MV-4-11 (cell line): ENCODE data around the gene CCDC192.

Source experiments
- DNase-seq: peaks from one replicate; lab custom pipeline; 2025; lab: John Stamatoyannopoulos, UW

Gene CCDC192

DNA sequence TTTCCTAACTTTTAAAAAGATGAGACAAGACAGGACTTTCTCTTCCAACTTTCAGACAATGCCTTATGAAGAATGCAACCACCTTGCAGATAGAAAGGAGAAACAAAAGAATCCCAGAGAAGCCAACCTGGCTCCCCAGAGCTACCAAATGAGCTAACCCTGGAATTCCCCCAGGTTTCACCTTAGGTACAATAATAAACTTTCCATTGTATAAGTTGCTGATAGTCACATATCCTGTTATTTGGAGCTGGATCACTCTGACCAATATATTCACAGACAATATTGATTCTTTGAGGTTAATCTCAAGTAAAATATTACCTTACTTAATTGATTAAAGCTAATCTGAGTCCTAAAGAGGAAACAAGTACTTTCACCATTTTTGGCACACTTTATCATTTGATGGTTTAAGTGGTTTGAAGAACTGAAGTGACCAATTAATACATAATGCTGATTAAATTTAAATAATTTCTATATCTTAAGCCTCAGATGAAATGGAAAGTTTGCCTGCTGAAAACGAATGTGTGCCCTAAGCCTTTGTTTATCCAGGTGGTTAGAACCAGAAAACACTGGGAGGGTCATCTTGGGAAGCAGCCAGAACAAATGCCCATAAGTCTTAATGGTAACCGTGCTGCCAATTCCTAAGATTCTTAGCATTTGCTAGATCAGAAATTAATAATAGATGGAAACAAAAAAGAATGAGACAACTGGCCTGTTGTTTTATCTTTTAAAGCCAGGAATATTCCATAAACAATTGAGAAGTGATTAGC is 220.8 kb downstream of the CCDC192 start:
- no peak for DNase-seq

DNA sequence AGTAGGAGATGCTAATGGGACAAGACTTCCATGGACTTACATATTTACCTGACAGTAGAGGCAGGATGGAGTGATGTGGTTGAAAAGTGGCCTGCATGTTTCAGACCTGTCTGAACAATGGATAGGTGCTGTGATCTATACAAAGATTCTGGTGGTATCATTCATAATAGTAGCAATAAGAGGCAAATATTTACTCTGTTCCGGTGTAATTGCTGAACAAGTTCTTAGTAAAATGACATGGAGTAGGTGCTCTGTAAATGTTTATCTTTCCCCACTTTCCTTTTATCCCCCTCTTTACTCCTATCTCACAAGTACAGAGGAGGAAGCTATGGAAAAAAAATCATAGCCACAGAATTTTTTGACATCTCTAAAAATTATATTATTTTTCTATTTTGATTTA is 221.4 kb downstream of the CCDC192 start:
- DNase-seq, result no peak

DNA sequence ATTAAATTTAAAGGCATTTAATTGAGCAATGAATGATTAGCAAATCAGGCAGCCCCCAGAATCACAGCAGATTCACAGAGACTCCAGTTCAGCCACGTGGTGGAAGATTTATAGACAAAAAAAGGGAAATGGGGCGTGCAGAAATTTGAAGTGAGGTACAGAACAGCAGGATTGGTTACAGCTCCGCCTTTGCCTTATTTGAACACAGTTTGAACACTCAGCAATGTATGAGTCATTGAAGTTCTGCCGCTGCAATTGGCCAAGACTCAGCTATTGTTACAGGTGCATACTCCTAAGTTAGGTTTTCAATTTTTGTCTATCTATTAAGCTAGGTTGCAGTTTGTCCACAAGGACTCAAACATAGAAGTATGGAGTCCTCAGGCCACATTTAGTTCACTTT is 222.7 kb downstream of the CCDC192 start:
- DNase-seq, result peak; percentile 71

DNA sequence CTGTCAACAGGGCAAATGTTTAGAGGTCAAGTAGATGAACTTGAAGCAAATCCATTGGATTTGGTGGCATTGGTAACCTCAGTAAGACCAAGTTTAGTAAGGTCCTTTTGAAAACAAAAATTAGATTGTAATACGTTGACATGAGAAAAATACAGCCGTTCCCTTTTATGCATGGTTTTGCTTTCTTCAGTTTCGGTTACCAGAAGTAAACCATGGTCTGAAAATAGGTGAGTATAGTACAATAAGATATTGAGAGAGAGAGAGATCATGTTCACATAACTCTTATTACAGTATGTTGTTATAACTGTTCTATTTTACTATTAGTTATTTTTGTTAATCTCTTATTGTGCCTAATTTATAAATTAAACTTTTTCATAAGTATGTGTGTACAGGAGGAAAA is 223.8 kb downstream of the CCDC192 start:
- DNase-seq, result no peak

DNA sequence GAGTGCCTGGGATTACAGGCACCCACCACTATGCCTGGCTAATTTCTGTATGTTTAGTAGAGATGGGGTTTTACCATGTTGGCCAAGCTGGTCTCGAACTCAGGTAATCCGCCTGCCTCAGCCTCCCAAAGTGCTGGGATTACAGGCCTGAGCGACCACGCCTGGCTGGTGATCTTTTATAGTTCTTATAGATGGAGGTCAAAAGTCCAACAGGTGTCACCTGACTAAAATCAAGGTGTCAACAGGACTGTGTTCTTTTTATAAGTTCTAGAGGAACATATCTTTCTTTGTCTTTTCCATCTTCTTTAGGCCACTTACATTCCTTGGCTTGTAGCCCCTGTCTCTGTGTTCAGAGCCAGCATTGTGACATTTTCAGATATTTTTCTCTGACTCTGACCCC is 224.9 kb downstream of the CCDC192 start:
- DNase-seq, result no peak

DNA sequence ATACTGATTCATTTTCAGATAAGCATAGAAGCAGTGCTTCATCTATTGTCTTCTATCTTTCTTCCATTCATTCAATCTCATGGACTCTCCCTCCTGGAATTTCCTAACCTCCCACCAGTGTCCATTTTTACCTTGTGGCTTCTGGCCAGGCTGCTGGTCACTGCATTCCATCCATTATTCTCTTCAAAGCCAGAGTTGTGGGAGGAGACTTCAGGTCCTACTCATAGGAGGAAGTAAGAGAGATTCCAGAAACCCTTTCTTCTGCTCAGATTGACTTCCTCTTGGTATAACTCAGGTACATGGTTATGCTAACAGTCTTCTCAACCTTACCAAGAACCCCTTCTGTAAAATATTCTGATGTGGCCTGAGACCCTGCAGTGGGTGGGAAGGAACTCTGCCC is 227.1 kb downstream of the CCDC192 start:
- DNase-seq, result no peak

DNA sequence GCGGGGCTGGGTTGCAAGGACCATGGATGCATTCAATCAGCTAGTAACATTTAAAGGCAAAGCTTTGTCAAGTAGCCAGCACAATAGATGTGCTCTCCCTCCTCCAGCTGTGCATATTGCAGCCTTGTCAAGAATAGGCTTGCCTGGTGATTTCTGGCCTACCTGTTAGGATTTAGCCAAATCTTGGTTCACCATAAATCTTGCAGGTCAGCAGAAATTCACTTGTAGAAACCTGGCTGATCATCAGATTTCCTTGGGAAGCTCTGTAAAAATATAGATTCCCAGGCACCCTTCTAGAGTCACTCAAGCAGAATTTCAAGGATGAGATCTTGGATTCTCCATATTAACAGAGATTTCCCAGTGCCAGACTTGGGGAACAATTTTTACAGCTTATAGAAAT is 228.2 kb downstream of the CCDC192 start:
- no peak for DNase-seq

DNA sequence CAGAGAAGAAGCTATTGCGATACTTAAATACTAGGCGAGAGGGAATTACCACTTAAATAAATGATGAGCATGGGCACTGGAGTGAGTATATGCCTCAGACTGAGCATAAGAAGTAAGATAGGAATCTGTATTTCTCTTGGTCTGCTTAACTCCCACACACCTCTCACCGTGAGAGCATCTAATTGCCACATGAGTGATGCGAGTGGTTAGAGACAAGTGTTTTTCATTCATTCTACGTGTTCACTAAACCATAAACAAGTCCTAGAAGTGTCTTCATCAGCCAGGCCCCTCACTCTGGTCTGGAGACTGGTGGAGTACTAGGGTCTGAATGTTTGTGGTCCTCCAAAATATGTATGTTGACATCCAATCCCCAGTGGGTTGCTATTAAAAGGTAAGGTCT is 230.2 kb downstream of the CCDC192 start:
- no peak for DNase-seq

DNA sequence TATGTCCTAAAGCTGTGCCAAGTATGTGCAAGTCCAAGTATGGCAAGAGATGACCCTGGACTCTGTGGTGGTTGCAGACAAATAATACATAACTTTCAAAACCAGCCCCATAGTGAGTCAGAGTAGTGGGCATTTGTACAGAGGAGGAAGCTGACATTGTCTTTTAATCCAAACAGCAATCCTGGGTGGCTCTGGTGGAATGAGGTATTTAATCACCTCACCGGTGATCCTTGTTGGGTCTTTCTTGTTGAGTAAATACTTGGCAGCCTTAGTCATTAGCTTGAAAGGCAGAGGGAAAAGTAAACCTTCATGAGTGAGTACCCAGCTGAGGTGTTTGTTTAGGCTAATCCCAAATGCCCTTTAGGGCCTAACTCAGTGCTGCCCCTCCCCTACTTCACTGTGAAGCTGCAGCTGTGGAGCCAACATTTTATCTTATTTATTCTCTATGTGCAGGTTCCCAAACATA is 231.6 kb downstream of the CCDC192 start:
- no peak for DNase-seq

DNA sequence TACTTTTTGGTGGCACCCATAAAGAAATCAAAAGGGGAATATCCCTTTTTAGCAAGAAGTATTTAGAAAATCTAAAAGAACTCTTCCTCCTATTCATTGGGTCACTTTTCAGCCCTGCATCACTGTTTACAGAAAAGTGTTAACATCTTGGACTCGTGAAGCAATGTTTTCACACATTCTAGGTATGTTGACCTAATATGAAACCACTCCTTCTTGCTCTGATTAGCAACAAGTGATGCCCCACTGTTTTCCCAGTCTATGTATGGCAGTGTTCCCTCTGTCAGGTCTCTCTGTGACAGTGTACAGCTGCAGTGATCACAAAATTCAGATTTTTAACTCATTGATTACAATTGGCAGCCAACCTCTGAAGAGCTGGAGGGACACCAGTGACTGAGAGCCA is 232.2 kb downstream of the CCDC192 start:
- no peak for DNase-seq

DNA sequence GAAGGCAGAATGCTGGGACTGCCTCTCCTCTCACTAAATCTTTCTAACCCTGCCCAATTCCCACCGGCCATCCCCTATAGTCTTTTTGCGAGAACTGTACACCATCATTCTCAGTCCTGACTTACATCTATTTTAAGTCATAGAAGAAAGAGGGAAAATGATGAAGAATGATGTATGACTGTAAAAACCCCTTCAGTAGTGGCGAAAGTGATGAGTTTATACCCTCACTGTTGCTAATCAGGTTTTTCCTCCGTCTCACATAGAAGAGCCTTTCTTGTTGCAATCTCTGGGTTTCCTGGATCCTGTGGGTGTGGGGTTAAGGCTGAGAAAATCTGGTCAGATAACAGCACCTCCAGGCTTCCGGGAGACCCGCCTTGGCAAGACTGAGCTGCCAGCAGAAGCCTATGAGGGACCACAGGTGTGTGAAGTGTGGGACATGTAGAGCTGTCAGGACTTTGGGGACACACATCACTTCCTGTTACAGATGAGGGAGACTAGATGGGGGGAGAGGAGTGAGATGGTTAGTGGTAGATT is 233.3 kb downstream of the CCDC192 start:
- DNase-seq, result no peak

DNA sequence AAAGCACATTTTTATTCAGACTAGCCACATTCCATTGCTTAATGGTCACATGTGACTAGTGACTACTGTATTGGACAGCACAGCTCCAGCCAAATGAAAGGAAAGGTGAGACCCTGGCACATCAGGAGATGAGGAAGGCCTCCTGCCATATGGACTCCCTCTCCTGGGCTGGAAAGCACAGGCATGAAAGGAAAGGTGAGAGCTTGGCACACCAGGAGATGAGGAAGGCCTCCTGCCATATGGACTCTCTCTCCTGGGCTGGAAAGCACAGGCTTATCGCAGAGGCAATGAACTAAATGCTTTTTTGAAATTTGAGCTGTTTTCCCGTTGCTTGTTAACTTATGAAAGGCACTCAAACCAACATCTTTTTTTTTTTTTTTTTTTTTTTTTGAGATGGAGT is 235.6 kb downstream of the CCDC192 start:
- no peak for DNase-seq

DNA sequence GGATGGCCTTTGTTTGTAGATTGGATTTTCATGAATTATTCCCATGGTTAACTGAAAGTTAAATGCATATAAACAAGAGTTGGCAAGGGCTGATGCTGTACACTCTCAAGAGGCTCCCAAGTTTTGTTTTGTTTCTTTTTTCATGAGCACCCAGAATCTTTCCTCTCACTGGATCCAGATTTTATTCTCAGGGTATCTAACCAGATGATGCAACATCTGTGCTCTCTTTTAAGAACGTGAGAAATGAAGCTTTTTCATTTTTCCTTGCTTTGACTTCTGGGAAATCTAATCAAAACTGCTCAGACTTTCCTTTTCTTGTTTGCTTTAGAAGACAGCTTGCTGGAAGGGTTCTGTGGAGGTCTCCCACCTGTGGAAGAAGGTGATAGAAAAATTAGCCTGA is 237.7 kb downstream of the CCDC192 start:
- DNase-seq, result no peak

DNA sequence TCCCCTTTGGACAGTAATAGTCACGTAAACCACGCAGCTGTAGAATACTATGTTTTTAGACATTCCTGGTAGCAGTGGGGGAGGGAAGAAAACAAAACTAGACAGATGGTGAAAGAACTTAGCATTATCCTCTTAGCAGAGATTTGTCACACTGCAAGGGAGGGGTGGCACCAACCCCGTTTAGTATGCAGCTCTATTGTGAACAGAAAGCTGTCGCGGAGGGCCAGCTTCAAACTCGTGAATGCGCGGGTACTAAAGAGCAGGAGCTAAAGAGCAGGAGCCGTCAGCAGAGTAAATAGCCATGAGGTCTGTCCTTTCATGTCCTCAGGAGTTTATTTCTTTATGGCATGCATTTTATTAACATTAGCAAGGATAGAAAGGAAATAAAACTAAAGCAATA is 238.5 kb downstream of the CCDC192 start:
- peak; percentile 23 for DNase-seq

DNA sequence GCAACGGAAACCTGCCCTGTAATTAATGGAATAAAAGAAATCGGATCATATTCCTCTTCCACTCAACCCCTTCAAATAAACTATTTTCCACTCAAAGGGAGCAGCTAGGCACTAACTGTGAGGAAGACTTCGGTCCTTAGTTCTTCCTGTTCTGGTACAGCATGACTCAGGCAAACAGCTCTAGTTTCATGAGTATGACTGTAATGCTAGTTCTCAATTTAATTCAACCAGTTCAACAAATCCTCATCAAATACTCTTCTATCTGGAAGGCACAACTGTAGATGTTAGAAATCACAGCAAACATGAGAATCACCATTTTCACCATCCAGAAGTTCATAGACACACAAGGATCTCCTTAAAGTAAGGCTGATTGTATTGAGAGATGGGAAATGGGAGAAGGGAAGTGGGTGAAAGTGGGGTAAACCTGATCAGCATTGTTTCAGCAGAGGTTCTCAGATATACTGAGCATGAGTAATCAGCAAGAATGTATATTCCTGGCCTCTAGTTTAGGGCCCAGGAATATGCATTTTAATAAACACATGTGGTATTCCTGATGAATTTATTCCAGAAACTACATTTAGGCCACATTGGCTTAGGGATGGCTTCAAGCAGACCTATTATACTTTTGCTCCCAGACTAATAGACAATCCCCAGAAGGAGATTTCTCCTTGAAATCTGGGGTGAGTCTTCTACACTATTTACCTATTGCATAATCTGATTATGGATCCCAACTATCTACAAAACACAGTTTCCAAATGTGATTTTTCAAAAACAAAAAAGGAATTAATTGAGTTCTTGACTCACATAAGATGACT is 239.3 kb downstream of the CCDC192 start:
- DNase-seq, result no peak

DNA sequence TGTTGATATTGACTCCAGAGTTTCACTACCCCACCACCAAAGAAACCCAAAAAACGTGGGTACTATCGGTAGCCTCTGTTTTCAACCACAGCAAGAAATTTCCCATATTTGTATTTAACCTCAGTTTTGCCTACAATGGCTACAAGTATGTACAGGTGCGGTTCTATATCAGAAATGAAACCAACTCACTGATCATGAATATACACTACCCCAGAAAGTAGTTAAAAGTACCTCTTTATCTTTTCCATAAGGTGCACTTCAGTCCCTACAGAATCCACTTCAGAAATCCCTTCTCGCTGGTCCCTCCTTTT is 239.8 kb downstream of the CCDC192 start:
- no peak for DNase-seq

DNA sequence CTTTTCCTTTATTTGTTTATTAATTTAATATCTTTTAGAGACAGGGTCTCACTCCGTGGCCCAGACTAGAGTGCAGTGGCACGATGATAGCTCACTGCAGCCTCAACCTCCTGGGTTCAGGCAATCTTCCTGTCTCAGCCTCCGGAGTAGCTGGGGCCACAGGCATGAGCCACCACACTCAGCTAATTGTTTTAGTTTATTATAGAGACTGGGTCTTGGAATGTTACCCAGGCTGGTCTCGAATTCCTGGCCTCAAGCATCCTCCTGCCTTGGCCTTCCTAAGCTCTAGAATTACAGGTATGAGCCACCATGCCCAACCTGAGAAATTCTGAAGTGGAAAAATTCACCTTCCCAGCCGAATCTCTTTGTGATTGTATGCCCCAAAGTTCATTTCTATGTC is 240.9 kb downstream of the CCDC192 start:
- DNase-seq, result no peak

DNA sequence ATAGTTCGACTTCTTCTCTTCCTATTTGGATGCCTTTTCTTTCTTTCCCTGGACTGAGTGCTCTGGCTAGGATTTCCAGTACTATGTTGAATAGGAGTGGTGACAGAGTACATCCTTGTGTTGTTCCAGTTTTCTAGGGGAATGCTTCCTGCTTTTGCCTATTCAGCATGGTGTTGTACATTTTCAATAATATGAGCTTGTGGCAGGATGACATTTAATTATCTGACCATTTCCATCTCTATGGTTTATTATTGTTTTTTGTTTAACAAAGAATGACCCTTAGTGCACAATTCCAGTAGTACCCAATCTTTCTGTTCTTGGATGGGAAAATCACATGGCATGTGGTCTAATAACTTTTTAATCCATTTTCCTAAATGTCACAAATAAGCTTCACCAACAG is 244.8 kb downstream of the CCDC192 start:
- DNase-seq, result no peak

DNA sequence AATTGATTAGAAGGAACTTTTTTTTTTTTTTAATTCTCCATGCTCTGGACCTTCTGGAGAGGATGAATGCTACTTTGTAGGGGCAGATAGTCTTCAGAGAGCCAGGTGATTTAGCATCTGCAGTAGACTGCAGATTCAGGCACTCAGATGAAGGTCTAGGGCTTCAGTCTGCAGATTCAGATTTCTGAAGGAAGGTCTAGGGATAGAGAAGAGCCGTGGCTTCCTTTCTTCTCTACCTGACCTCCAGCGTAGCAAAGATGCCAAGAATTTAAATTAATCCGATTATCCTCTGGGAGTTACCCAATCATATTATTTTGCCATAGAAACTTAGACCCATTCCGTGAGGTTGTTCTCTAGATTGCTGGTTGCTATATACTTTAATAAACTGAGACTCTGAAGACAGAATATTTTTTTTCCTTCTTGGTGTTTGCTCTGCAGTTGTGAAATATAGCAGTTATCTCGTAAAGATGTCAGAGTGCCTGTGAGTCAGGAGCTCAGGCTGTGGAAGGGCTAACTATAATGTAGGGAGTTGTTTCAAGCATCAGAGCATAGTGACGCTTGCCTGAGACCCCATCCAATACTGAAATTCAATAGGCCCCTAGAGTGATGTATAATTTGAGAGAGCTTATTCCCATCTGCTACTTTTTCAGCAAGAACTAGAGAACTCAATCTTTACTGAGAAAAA is 247.7 kb downstream of the CCDC192 start:
- no peak for DNase-seq

DNA sequence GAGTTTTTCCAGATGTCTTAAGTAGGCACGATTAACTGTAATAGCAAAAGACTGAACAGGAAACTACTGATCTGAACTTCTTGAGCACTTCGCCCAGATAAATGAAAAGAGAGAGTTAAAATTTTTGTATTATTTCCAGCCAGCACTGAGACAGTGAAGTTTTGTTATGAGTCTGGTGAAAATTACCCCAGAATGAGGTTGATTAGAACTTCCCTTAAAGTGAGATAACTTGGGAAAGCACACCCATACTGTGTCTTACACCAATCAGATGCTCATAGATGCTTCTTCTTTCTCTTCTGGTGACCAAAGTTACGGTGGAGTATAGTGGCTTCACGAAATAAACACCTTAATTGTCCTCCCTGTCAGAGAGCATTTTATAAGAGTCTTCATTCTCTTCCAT is 248.6 kb downstream of the CCDC192 start:
- DNase-seq, result no peak

DNA sequence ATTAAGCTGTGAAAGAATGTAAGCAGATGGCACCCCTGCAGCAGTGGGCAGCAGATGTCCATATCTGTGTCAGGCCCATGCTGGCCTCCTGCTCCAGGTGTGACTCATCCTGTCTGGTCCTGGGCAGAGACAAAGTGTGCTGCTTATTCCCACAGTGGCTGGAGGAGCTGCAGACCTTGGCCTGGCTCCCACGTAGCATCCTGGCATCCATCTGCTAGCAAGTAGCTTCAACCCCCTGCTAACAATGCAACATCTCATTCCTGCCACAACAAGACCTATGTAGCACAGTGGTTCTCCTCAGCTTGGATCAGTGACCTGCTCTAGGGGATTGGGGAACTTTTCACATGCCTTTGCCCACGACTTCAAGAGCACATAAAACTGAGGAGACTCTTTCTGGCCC is 254.0 kb downstream of the CCDC192 start:
- no peak for DNase-seq

DNA sequence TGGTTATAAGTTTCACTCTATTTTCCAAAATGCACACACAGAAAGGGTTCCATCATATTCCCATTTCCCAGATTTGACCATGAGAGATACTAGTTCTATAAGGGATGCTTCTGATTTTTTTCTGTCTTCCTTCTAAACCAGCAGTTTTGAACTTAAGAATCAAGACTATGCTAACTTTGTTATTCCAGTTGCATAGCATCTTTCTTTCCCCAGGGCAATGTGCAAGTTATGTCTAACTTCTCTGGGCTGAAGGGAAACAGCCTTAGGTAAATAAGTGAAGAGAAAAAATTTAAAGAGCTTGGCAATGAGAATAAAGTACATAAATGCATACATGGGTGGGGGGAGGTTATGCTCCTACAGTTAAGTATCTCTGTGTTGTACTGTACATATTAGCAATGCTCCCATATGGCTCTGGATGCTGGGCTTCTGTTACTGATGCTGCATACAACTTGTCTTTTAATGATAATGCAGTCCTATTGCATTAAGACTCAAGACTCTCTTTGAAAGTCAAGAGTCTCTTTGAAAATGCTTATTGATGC is 254.6 kb downstream of the CCDC192 start:
- no peak for DNase-seq
